Measurements from ENCODE around the gene CHST8.

GRCh38 chr19:33752018-33752800 is 130.5 kb downstream of the CHST8 start:
- TF ChIP-seq EZH2 (IDR thresholded peaks at IDR 0.05; ENCODE audit: insufficient read depth, low read length) = no peak
- no peak for TF ChIP-seq CTCF (IDR thresholded peaks at IDR 0.05; ENCODE audit: insufficient read depth, low read depth, low read length)
